H9 (cell line): ENCODE measurements around the gene BNIP1. TPM values are rescaled to one million over a fixed set of nuclear protein-coding genes. Genes with fewer than 3 reads are reported as not detected.

ENCODE experiments used
- DNase-seq: peaks from one replicate; pipeline ENCODE4 v3.0.0-alpha.2; 2017
- H2AFZ ChIP-seq: one replicate; pipeline ENCODE4 v1.6.1; 2013; ENCODE audit warnings: mild to moderate bottlenecking, low read length, control low read depth, moderate library complexity
- H2AK5ac ChIP-seq: 2 replicates; pipeline ENCODE4 v1.6.1; 2013; ENCODE audit warnings: low read length, control low read depth, mixed read lengths; ENCODE audit not compliant: insufficient read length
- H2BK120ac ChIP-seq: one replicate; pipeline ENCODE4 v1.6.1; 2013; ENCODE audit warnings: low read depth, mild to moderate bottlenecking, low read length, control low read depth, inconsistent platforms; ENCODE audit not compliant: poor library complexity, severe bottlenecking
- H2BK12ac ChIP-seq: 2 replicates; pipeline ENCODE4 v1.6.1; 2013; ENCODE audit warnings: low read length, control low read depth, mixed read lengths, low read depth; ENCODE audit not compliant: insufficient read length
- H2BK15ac ChIP-seq: 2 replicates; pipeline ENCODE4 v1.6.1; 2013; ENCODE audit warnings: low read depth, low read length, control low read depth
- H2BK20ac ChIP-seq: one replicate; pipeline ENCODE4 v1.6.1; 2013; ENCODE audit warnings: low read depth, mild to moderate bottlenecking, low read length, control low read depth, inconsistent platforms; ENCODE audit not compliant: poor library complexity, severe bottlenecking
- H2BK5ac ChIP-seq: 2 replicates; pipeline ENCODE4 v1.6.1; 2013; ENCODE audit warnings: low read length, control low read depth, mixed read lengths; ENCODE audit not compliant: insufficient read length
- H3K14ac ChIP-seq: 2 replicates; pipeline ENCODE4 v1.6.1; 2013; ENCODE audit warnings: low read length, control low read depth; ENCODE audit not compliant: insufficient read depth
- H3K18ac ChIP-seq: 2 replicates; pipeline ENCODE4 v1.6.1; 2013; ENCODE audit warnings: low read depth, mild to moderate bottlenecking, mixed read lengths, low read length, control low read depth; ENCODE audit not compliant: insufficient read length
- H3K23ac ChIP-seq: 2 replicates; pipeline ENCODE4 v1.6.1; 2013; ENCODE audit warnings: low read length, control low read depth, mixed read lengths, low read depth; ENCODE audit not compliant: insufficient read length
- H3K23me2 ChIP-seq: 2 replicates; pipeline ENCODE4 v1.6.1; 2013; ENCODE audit warnings: low read depth, mild to moderate bottlenecking, mixed read lengths, low read length, control low read depth; ENCODE audit not compliant: insufficient read length, poor library complexity, severe bottlenecking
- H3K27ac ChIP-seq: 2 replicates; pipeline ENCODE4 v1.5.1; 2013; ENCODE audit warnings: low read length, control low read depth, mixed read lengths, low read depth; ENCODE audit not compliant: insufficient read length
- H3K27me3 ChIP-seq: 2 replicates; pipeline ENCODE4 v1.6.1; 2013; ENCODE audit warnings: low read length, control low read depth, inconsistent platforms; ENCODE audit not compliant: insufficient read depth
- H3K4ac ChIP-seq: 2 replicates; pipeline ENCODE4 v1.6.1; 2013; ENCODE audit warnings: low read depth, mild to moderate bottlenecking, control low read depth, inconsistent platforms, low read length, moderate library complexity
- H3K4me1 ChIP-seq: 2 replicates; pipeline ENCODE4 v1.6.1; 2013; ENCODE audit warnings: low read length, control low read depth, inconsistent platforms; ENCODE audit not compliant: insufficient read depth
- H3K4me2 ChIP-seq: 2 replicates; pipeline ENCODE4 v1.6.1; 2013; ENCODE audit warnings: low read length, control low read depth, mixed read lengths; ENCODE audit not compliant: insufficient read length, insufficient read depth
- H3K56ac ChIP-seq: 2 replicates; pipeline ENCODE4 v1.6.1; 2013; ENCODE audit warnings: low read depth, mild to moderate bottlenecking, mixed read lengths, low read length, control low read depth; ENCODE audit not compliant: insufficient read length
- H3K79me1 ChIP-seq: 2 replicates; pipeline ENCODE4 v1.6.1; 2013; ENCODE audit warnings: low read depth, mild to moderate bottlenecking, moderate library complexity, low read length, control low read depth, inconsistent platforms; ENCODE audit not compliant: insufficient read depth, poor library complexity, severe bottlenecking
- H3K79me2 ChIP-seq: 2 replicates; pipeline ENCODE4 v1.6.1; 2013; ENCODE audit warnings: low read length, control low read depth, inconsistent platforms; ENCODE audit not compliant: insufficient read depth
- H3K9ac ChIP-seq: 2 replicates; pipeline ENCODE4 v1.6.1; 2013; ENCODE audit warnings: low read length, control low read depth, mixed read lengths; ENCODE audit not compliant: insufficient read length; ENCODE audit errors: extremely low read depth
- H3K9me3 ChIP-seq: one replicate; pipeline ENCODE4 v1.6.1; 2013; ENCODE audit warnings: low read depth, low read length, inconsistent platforms; ENCODE audit not compliant: control insufficient read depth
- H3T11ph ChIP-seq: one replicate; pipeline ENCODE4 v1.6.1; 2013; ENCODE audit warnings: mild to moderate bottlenecking, low read length, control low read depth, inconsistent platforms
- H4K20me1 ChIP-seq: one replicate; pipeline ENCODE4 v1.6.1; 2013; ENCODE audit not compliant: control insufficient read depth, insufficient read length, insufficient read depth
- H4K5ac ChIP-seq: 2 replicates; pipeline ENCODE4 v1.6.1; 2013; ENCODE audit warnings: low read depth, mild to moderate bottlenecking, mixed read lengths, low read length, control low read depth; ENCODE audit not compliant: insufficient read length
- H4K8ac ChIP-seq: replicated peaks from 2 replicates; pipeline ENCODE4 v1.6.1; 2013; ENCODE audit warnings: low read length, control low read depth, mixed read lengths, low read depth; ENCODE audit not compliant: insufficient read length
- H4K91ac ChIP-seq: 2 replicates; pipeline ENCODE4 v1.6.1; 2013; ENCODE audit warnings: low read depth, mild to moderate bottlenecking, moderate library complexity, mixed read lengths, low read length, control low read depth; ENCODE audit not compliant: insufficient read length
- H3K27ac Mint-ChIP-seq, 3 experiments: 2 replicates in 2 of 3; 3 replicates in 1 of 3; pipeline ENCODE4 v1.8.0; 2020 to 2021; ENCODE audit warnings: mixed read lengths in 3 of 3, mild to moderate bottlenecking in 1 of 3, moderate library complexity in 1 of 3
- H3K27me3 Mint-ChIP-seq: 2 replicates; pipeline ENCODE4 v1.8.0; 2021; ENCODE audit warnings: low read depth, mild to moderate bottlenecking, moderate library complexity, mixed read lengths
- H3K36me3 Mint-ChIP-seq, 3 experiments: 2 replicates in 2 of 3; 3 replicates in 1 of 3; pipeline ENCODE4 v1.8.0; 2020 to 2021; ENCODE audit warnings: low read depth in 3 of 3, mixed read lengths in 3 of 3; ENCODE audit not compliant: insufficient read depth in 1 of 3
- H3K4me1 Mint-ChIP-seq, 2 experiments: 2 replicates each; pipeline ENCODE4 v1.8.0; 2020; ENCODE audit warnings: mixed read lengths in 2 of 2
- H3K4me3 Mint-ChIP-seq, 2 experiments: 2 replicates in 1 of 2; 3 replicates in 1 of 2; pipeline ENCODE4 v1.8.0; 2020 to 2021; ENCODE audit warnings: mild to moderate bottlenecking in 2 of 2, mixed read lengths in 2 of 2, moderate library complexity in 1 of 2
- H3K9me3 Mint-ChIP-seq, 2 experiments: 2 replicates in 1 of 2; 3 replicates in 1 of 2; pipeline ENCODE4 v1.8.0; 2020; ENCODE audit warnings: mild to moderate bottlenecking in 2 of 2, mixed read lengths in 2 of 2, moderate library complexity in 1 of 2
- WGBS: extraction: QIAGEN DNeasy Blood & Tissue Kit; methylation state at CpG from one replicate; pipeline ENCODE4 v1.1.7; 2013; ENCODE audit warnings: missing lambda C conversion rate, low lambda C conversion rate, mixed read lengths; ENCODE audit not compliant: insufficient read length; ENCODE audit errors: extremely low coverage; 5-methylcytosine and 5-hydroxymethylcytosine counted together
- total RNA-seq: library from RNA; stranded (reverse); gene quantifications from 2 replicates; pipeline ENCODE4 v1.2.1, GENCODE V29; 2021
- TF ChIP-seq, protein P1 (sequence below): fragments of 200-600 bp; sonication (generic); conservative IDR thresholded peaks from 3 replicates; pipeline ENCODE4 v1.8.0; 2021; ENCODE audit warnings: antibody characterized with exemption, mild to moderate bottlenecking

Gene BNIP1
- total RNA-seq, 1 experiment from 2014 or later = 8.8 TPM

DNA sequence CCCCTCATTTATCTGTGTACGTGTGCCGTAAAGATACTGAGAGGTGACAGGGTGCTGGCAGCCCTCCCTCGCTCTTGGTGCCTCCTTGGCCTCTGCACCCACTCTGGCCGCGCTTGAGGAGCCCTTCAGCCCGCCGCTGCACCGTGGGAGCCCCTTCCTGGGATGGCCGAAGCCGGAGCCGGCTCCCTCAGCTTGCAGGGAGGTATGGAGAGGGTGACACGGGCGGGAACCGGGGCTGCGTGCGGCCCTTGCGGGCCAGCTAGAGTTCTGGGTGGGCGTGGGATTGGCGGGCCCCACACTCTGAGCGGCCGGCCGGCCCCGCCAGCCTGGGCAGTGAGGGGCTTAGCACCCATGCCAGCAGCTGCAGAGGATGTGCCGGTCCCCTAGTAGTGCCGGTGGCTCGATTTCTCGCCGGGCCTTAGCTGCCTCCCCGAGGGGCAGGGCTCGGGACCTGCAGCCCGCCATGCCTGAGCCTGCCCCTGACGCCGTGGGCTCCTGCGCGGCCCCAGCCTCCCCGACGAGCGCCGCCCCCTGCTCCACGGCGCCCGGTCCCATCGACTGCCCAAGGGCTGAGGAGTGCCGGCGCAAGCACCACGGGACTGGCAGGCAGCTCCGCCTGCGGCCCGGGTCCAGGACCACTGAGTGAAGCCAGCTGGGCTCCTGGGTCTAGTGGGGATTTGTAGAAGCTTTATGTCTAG lies 69.1 kb downstream of the BNIP1 start:
- Histone ChIP-seq H3K14ac (no peak overlapping the region), H3K4ac (no peak overlapping the region), H3K79me1 (no peaks in the 10 kb centered on the region), H3K23me2 (no peaks in the 10 kb centered on the region), H3K9ac (no peak overlapping the region), H3K18ac (no peak overlapping the region), H3K4me1 (no peaks in the 10 kb centered on the region; the same call in 1 of the 2 replicates), H3K56ac (no peak overlapping the region), H4K20me1 (no peaks in the 10 kb centered on the region), H3T11ph (no peak overlapping the region), H3K27me3 (no peaks in the 10 kb centered on the region), H2AFZ (no peak overlapping the region), H2BK5ac (no peak overlapping the region), H3K27ac (no peak overlapping the region), H4K8ac (no peak overlapping the region), H3K9me3 (no peaks in the 10 kb centered on the region), H4K5ac (no peak overlapping the region), H4K91ac (no peak overlapping the region), H2BK15ac (no peak overlapping the region), H2AK5ac (no peak overlapping the region), H2BK120ac (no peak overlapping the region), H3K23ac (no peak overlapping the region), H2BK20ac (no peak overlapping the region), H3K79me2 (no peaks in the 10 kb centered on the region), H3K4me2 (no peak overlapping the region), H2BK12ac (no peak overlapping the region)
- WGBS = no CpG with 5 or more reads among the region's 49 CpGs
- peaks cover 0 to 5% of the 10 kb centered on the region in 2 experiments; a peak in 4 of 5 replicates for H3K9me3 Mint-ChIP-seq
- peaks cover 73% of the 10 kb centered on the region for H3K27me3 Mint-ChIP-seq
- H3K36me3 Mint-ChIP-seq = peaks cover 0 to 4% (median 1%) of the 10 kb centered on the region in 3 experiments; a peak in 1 of 7 replicates
- peaks cover 2 to 9% of the 10 kb centered on the region in 2 experiments; a peak in 2 of 4 replicates for H3K4me1 Mint-ChIP-seq
- H3K27ac Mint-ChIP-seq = no peak overlapping the region
- TF ChIP-seq, protein P1, sequence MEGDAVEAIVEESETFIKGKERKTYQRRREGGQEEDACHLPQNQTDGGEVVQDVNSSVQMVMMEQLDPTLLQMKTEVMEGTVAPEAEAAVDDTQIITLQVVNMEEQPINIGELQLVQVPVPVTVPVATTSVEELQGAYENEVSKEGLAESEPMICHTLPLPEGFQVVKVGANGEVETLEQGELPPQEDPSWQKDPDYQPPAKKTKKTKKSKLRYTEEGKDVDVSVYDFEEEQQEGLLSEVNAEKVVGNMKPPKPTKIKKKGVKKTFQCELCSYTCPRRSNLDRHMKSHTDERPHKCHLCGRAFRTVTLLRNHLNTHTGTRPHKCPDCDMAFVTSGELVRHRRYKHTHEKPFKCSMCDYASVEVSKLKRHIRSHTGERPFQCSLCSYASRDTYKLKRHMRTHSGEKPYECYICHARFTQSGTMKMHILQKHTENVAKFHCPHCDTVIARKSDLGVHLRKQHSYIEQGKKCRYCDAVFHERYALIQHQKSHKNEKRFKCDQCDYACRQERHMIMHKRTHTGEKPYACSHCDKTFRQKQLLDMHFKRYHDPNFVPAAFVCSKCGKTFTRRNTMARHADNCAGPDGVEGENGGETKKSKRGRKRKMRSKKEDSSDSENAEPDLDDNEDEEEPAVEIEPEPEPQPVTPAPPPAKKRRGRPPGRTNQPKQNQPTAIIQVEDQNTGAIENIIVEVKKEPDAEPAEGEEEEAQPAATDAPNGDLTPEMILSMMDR = no peak
- no peak overlapping the region for H3K4me3 Mint-ChIP-seq
- DNase-seq = no peak

Other genes starting within 250 kb of the BNIP1 start
- 53.6 and 57.5 TPM in 2 replicates for gene RPL26L1, start 185.1 kb upstream of the BNIP1 start, total RNA-seq
- gene ATP6V0E1, start 160.8 kb upstream of the BNIP1 start, total RNA-seq = 101 TPM in 2 replicates
- 2.7 and 3.0 TPM in 2 replicates for gene CREBRF, start 88.2 kb upstream of the BNIP1 start, total RNA-seq
- 0.29 and 0.81 TPM in 2 replicates for gene NKX2-5, start 90.7 kb downstream of the BNIP1 start, total RNA-seq
- 73.5 and 77.7 TPM in 2 replicates for gene STC2, start 183.9 kb downstream of the BNIP1 start, total RNA-seq